GM19043 (cell line): ENCODE measurements around the gene MVB12B.
"Not testable (repeated sequence)": the region's sequence is repeated elsewhere in the genome, so short reads cannot be mapped to it uniquely, and the experiment has no call there.

ENCODE experiments used
- ATAC-seq: cut with Tn5 transposase; IDR thresholded peaks from one replicate; pipeline ENCODE4 v1.9.1; 2021; ENCODE audit warnings: low read depth; ENCODE audit not compliant: unreplicated experiment

Gene MVB12B

DNA sequence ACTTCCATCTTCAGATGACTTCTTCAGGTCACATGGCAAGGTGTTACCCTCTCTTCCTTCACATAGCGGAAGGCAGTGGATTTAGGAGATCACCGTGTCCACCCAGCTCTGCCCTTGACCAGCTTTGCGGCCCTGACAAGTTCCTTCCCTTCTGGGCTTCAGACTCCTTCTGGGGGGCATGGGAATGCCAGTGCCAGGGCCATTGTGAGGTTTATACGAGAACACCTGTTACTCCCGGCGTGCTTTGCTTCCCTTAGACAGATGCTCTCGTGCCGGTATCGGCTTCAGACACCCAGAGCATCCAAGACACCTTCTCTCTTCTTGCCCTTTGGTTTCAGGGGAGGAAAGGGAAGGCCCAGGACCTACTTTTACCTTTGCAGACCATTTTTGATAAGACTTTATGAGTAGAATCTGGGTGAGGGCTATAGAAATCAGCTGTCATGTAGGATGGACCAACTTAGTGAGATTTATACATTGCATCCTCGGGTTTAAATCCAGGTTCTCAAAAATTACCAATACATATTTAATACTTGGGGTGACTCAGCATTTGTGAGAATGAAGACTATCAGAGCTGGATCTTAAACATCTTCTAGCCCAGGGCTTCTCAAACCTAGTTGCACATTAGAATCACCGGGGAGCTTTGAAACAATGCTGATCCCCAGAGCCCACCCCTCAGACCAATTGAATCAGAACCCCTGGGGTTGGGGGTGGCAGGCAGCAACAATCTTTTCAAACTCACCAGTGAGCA is 138.2 kb downstream of the MVB12B start:
- no peak for ATAC-seq

GRCh38 chr9:126465977-126466376 is 139.3 kb downstream of the MVB12B start:
- ATAC-seq, result no peak

DNA sequence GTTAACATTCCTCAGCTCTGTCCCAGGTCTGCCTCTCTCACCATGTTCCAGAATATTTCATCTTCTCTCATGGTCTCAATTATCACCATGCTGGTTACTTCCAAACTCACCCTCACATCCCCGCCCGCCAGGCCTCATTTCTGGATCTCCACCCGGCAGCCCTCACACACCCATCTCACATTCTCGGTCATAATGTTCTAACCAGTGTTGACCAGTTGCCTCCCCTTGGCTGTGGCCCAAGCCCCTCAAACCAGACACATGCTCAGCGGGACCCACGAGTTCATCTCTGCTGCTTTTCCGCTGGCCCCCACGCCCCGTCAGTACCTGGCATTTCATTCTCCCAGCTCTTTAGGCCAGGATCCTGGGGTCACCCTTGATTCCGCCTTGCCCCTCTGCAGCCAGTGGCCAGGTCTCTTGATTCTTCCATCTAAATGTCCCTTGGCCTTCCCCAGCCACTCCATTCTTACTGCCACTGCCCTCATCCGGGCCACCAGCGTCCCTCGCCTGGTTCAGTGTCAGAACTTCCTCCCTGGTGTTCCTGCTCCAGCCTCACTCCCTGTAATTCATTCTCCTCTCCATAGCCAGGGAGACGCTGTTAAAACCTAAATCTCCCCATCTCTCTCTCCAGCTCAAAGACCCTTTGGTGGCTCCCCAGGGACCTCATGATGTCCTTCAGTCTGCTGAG is 141.7 kb downstream of the MVB12B start:
- no peak for ATAC-seq

DNA sequence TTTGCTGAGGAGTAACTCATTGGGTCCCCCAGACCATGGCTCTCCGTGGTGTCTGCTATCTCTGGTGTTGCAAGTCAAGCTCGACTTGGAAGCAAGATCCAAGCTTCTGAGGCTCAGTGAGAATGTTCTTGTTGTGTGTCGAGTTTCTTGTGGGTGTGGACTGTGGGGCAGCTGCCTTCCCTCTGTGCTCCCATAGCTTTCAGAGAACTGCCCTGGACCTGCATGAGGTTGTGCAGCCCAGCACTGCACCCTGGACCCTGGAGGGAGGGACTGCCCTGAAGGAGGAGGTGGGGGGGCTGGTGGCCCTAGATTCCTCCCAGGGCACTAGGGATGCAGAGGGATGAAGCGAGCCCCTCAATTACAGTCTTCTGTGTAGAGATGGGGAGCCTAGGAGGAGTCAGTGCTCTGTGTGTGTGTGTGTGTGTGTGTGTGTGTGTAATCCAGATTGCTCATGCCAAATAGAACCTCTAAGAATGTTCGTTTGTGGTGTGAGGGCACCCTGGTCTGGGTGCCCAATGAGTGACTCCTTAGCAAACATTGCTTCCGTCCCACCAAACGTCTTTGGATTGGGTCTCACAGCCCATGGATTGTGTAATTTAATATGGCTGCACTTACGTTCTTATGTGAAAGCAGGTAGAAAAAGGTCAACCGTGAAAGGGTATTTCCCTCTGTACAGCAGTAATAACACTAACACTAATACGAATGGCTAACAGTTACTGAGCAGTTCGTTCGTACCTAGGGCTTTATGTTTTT is 143.8 kb downstream of the MVB12B start:
- ATAC-seq, result no peak

- ATAC-seq, result no peak
These were observed 144.5 kb downstream of the MVB12B start for GRCh38 chr9:126471084-126471624.

- no peak for ATAC-seq
These were observed 145.7 kb downstream of the MVB12B start for GRCh38 chr9:126472198-126472947.

- ATAC-seq, result no peak
These were observed 146.3 kb downstream of the MVB12B start for GRCh38 chr9:126472948-126473298.

GRCh38 chr9:126474206-126474765 is 147.7 kb downstream of the MVB12B start:
- no peak for ATAC-seq

DNA sequence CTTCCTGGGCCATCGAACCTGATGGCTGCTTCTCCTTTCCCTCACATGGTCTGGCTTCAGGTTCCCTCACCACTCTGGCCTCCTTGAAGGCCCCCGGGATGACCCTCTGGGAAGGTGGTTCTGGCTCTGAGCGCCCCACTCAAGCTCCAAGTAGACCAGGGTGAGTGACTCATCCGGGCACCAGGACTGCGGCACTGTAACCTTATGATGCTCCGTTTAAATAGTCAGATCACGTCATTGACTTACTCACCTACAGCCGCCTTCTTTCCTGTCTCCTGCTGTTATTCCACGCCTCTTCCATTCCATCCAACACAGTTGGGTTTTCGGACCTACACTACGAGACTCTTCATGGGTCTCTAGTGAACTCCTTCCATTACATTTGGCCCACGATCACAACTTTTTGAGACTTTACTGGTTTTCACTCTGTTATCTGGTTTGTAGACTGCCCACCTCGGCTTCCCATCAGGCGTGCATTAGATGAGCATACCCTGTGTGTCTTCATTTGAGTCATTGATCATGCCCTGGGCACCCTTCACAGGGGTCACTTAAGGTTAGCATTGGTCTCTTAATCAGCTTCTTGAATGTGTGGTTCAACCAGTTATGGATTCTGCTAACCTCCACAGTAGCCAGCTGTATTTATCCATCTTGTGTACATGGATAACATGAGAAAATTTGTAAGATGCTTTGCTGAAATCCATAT is 148.3 kb downstream of the MVB12B start:
- ATAC-seq, result no peak

DNA sequence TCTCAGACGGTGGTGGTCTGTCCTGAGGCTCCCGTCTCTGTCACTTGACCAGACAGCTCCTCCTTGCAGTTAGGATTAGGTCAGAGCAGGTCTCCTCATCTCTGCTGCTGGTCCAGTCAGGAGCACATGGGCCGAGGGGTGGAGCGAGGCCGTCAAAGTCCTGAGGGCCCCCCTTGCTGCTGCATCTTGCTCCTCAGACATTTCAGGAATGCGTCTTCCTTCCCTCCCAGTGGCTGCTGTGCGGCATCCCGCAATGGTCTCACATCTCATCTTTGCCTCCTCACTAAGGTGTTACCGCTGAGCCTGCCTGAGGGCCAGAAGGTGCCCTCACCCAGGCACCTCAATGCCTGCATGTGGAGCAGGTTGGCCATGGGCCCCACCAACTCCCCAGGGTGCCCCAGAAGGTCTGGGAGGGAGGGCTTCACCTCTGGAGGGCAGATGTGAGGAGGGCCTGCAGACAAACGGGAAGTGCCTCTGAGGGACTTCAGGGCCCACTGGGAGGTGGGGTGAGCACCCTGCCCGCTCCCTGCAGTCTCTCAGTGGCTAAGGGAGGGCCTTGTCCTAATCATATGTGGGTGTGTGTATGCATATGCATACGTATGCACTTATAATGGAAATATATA is 149.4 kb downstream of the MVB12B start:
- ATAC-seq, result no peak

- ATAC-seq, result not testable (repeated sequence)
These were observed 150.8 kb downstream of the MVB12B start for GRCh38 chr9:126477432-126477831.

DNA sequence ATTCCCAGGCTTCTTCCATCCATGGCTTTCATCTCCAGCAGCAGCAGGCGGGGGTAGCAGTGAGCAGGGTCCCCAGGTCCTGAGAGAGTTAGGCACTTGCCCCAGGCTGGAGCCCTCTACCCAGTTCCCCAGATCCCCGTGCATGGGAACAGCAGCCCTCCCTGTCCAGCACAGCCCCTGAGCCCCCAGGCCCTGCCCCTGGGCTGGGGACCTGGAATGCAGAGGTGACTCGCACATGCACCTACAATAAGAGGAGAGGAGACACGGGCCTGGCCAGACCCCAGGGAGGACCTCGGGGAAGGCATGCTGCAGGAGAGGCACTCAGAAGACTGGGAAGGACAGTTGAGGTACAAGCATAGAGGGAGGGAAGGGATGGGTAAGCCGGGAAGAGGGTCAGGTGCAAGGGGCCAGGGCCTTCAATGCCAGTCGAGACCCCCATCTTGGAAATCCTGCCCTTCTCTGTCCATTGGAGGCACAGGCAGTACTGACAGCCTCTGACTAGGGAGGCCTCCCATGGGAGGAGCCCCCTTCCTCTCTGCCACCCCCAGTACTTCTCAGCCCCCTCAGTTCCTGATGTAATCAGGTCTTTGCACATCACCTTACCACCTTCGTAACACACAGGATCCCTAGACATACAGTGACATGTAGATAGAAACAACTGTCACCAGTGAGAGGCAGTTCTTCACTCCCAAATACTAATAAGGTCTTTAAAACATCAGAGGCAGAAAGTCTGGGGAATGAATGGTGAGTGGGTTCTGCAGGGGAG is 151.8 kb downstream of the MVB12B start:
- no peak for ATAC-seq

DNA sequence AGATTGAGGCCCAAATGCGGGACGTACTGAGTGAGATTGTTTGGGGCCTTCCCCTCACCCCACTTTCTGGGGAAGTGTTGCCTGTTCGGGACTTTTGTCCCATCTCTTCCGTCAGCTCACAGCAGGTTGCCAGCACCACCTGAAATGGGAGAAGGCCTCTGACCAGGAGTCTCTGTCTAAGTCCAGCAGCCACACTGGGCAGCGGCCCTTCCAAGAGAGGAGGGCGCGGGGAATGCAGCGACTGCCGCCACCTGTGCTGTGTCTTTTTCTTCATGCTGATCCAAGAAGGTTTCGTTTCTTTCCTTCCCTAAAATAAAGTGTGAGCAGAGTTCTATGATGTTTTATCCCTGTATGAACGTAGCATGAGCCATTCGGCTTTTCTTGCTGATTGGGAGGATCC is 152.9 kb downstream of the MVB12B start:
- ATAC-seq, result no peak

GRCh38 chr9:126480813-126481212 is 154.2 kb downstream of the MVB12B start:
- ATAC-seq, result no peak

DNA sequence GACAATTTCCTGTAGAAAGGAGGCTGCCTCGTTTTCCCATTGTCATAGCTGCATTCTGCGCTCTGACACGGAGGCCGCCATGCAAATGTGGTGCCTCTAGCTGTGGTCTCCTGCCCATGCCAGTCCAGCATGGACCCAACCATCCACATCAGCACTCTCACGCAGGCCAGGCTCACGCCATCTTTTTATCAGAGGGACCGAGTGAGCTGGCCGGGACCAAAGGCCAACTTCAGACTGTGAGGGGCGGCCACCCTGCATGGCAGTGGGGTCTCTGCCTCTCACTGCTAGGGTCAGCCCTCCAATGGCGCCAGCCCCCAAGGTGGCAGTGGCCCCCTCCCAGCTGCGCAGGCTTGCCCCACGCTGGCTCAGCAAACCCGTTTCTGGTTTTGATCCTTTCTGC is 155.2 kb downstream of the MVB12B start:
- no peak for ATAC-seq

DNA sequence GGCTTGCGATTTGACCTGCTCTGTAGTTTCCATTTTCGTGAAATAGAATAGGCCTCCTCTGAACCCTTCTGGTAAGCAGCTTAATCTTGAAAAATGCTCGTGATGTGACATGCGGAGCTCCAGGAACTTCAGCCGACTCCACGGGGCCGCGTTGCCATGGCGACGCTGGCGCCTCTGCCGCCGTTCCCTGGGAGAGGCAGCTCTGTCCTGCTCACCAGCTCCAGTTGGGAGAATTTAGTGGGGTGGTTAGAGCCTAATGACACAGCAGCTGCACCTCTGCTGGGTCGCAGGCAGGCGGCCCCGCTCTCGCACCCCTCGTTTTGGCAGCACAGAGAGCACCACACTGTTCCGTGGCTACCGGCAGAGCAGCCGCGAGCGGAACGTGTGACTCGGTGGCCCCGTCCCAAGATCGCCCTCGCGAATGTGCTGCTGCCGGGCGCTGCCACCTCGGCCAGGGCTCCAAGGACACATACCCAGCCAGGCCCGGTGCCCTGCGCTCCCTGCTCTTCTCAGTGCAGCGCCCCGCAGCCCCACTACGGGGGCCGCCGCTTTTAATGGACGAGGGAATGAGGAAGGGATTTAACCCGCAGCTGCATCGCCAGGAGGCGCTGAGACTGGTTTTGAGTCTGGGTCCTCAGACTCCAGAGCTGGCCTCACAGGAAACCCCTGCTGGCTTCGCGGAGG is 155.9 kb downstream of the MVB12B start:
- no peak for ATAC-seq

DNA sequence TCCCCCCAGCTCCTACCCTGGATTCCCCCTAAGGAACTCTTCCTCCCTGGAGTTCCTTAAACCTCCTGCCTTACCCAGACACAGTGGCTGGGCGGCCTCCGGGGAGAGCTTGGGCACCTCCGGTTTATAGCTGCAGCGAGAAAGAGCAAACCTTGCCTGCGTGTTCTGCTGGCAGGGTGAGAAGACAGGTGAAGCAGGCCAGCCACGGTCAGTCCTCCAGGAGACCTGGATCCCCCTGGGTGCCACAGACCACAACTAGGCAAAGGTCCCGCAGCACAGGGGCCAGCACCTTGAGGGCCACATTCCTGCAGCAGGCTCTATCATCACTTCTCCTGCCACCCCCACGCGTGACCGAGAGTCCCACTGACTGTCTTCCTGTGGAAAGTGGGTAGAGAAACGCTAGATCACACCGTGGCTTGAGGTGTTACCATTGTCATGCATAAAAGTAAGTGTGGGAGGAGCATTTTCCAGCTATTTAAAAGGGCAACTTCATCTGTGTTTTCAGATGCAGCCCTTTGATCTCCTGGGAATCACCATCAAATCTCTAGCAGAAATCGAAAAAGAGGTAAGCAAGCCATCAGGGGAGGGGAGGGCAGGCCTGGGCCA is 156.9 kb downstream of the MVB12B start:
- no peak for ATAC-seq

DNA sequence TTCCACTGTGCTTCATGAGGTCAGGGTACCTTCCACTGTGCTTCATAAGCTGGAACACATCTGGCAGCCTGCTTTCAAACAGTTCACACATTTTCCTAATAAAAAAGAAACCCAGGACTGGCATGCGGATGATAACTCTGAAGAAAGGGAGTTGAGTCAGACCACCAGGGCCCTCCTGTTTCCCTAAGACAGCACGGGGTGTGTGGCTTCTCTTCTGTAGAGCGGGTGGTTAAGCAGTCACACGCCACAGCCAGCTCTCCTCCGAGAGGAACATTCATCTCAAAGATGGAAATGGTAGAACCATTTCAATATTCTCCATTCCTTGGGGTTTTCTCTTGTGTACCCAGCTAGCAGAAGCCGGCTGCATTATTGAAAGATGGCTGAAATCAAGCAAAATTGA is 159.0 kb downstream of the MVB12B start:
- ATAC-seq, result no peak
